Measurements from ENCODE around the gene TRABD2B. TPM values are rescaled to one million over a fixed set of nuclear protein-coding genes. Genes with fewer than 3 reads are reported as not detected.

TRABD2B gene
- total and polyA plus RNA-seq, 8 donors: 0.99 to 5.2 (median 3.3) TPM

GRCh38 chr1:48033495-48034045 lies 36.4 kb upstream of the TRABD2B start:
- intact Hi-C loops (cut with DNase I): no loop called here

GRCh38 chr1:48031676-48032075 lies 34.5 kb upstream of the TRABD2B start:
- no peak for DNase-seq
- Histone ChIP-seq H3K27ac (no peak overlapping the region), H3K4me3 (no peak overlapping the region), H3K27me3 (no peaks in the 10 kb centered on the region), H3K4me1 (no peaks in the 10 kb centered on the region), H3K36me3 (no peaks in the 10 kb centered on the region), H3K9me3 (no peaks in the 10 kb centered on the region)
- no peak for ATAC-seq
- no peak for TF ChIP-seq CTCF (IDR thresholded peaks at IDR 0.05)
- intact Hi-C loops (cut with DNase I): no loop called here

More at GRCh38 chr1:48033495-48034045, 36.4 kb upstream of the TRABD2B start:
- no peak for DNase-seq
- Histone ChIP-seq H3K4me1 (no peaks in the 10 kb centered on the region), H3K4me3 (no peak overlapping the region), H3K9me3 (no peaks in the 10 kb centered on the region), H3K36me3 (no peaks in the 10 kb centered on the region), H3K27ac (no peak overlapping the region), H3K27me3 (no peaks in the 10 kb centered on the region)
- no peak for TF ChIP-seq CTCF (IDR thresholded peaks at IDR 0.05)
- ATAC-seq: no peak

GRCh38 chr1:48030696-48031365 lies 33.6 kb upstream of the TRABD2B start:
- no peak for TF ChIP-seq CTCF (IDR thresholded peaks at IDR 0.05)
- ATAC-seq: no peak
- Histone ChIP-seq H3K4me1 (no peaks in the 10 kb centered on the region), H3K4me3 (no peak overlapping the region), H3K9me3 (no peaks in the 10 kb centered on the region), H3K36me3 (no peaks in the 10 kb centered on the region), H3K27ac (no peak overlapping the region), H3K27me3 (no peaks in the 10 kb centered on the region)
- intact Hi-C loops (cut with DNase I): no loop called here
- no peak for DNase-seq

GRCh38 chr1:48030211-48030610 lies 33.0 kb upstream of the TRABD2B start:
- no peak for ATAC-seq
- Histone ChIP-seq H3K36me3 (no peaks in the 10 kb centered on the region), H3K27me3 (no peaks in the 10 kb centered on the region), H3K4me1 (no peaks in the 10 kb centered on the region), H3K4me3 (no peak overlapping the region), H3K27ac (no peak overlapping the region), H3K9me3 (no peaks in the 10 kb centered on the region)
- DNase-seq: no peak
- TF ChIP-seq CTCF (IDR thresholded peaks at IDR 0.05): no peak
- intact Hi-C loops (cut with DNase I): no loop called here

GRCh38 chr1:48028218-48029069 lies 31.3 kb upstream of the TRABD2B start:
- H3K27ac ChIP-seq: no peak overlapping the region
- H3K4me1 ChIP-seq: no peaks in the 10 kb centered on the region
- no peaks in the 10 kb centered on the region for H3K36me3 ChIP-seq
- ATAC-seq (no peak), DNase-seq (no peak)
- no peaks in the 10 kb centered on the region for H3K27me3 ChIP-seq
- H3K4me3 ChIP-seq: no peak overlapping the region
- intact Hi-C loops (cut with DNase I): no loop called here
- no peaks in the 10 kb centered on the region for H3K9me3 ChIP-seq
- no peak for TF ChIP-seq CTCF (IDR thresholded peaks at IDR 0.05)
